C4-2B (cell line): ENCODE data around the gene RASAL3.

Experiments used
- CTCF ChIP-seq: fragments of 450-650 bp; conservative IDR thresholded peaks from 2 replicates; pipeline ENCODE4 v1.5.1; 2017; ENCODE audit warnings: mild to moderate bottlenecking
- ZFX ChIP-seq: fragments of 450-650 bp; IDR thresholded peaks from 2 replicates; pipeline ENCODE4 v1.6.1; 2017

DNA sequence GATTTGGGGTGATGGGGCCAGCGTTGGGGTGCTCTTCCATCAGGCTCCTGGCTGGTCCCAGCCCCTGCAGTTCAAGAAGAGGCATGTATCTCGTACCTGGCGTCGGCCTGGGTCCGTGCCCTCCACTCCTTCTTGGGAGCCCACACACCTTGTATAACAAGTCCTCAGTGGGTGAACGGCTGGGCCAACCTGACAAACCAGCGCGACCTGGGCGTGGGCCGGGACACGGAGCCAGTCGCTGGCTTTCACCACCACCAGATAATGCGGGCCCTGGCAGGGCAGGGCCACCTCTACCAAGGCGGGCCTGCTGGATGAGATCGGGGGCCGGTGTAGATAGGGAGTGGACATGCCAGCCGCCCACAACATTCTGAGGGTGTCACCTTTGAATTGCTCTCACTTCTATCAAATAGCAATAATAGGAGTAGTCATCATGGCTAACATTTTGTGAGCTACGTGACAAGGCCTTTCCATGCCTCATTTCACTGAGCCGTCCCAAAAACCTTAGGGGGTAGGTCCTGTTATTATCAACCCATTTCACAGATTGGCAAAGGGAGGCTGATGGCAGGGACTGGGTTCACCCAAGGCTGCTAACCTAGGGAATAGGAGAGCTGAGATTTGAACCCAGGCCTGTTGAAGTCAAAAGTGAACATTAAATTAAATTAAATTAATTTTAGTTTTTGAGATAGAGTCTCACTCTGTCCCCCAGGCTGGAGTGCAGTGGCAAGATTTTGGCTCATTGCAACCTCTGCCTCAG lies 47.5 kb upstream of the RASAL3 start:
- no peak for TF ChIP-seq CTCF
- no peak for TF ChIP-seq ZFX
